Neural cell (in vitro differentiated cells): Measurements from ENCODE around the gene NUDT3. TPM values are rescaled to one million over a fixed set of nuclear protein-coding genes. Genes with fewer than 3 reads are reported as not detected.
A peak's percentile ranks its signal among the peaks of the same experiment; 100 is the strongest.

Experiments used
- H2AFZ ChIP-seq: fragments of 200-600, 300-800 bp; sonication (generic), shearing (Covaris generic); 2 replicates; pipeline ENCODE4 v1.6.0; 2014; ENCODE audit warnings: low read depth, mild to moderate bottlenecking, antibody characterized with exemption, low read length, moderate library complexity
- H3F3A ChIP-seq: fragments of 200-600 bp; shearing (Covaris generic); 2 replicates; pipeline ENCODE4 v1.6.1; 2016; ENCODE audit warnings: mild to moderate bottlenecking, moderate library complexity, mixed read lengths, antibody characterized with exemption, low read length; ENCODE audit not compliant: insufficient read depth, poor library complexity, severe bottlenecking
- H3K27ac ChIP-seq: fragments of 200-600, 300-800 bp; sonication (generic), shearing (Covaris generic); 2 replicates; pipeline ENCODE4 v1.5.1; 2014; ENCODE audit warnings: mild to moderate bottlenecking, low read length, moderate library complexity
- H3K27me3 ChIP-seq: fragments of 300-800, 200-600 bp; sonication (generic), shearing (Covaris generic); 2 replicates; pipeline ENCODE4 v1.6.0; 2014; ENCODE audit warnings: mild to moderate bottlenecking, low read depth, low read length, moderate library complexity; ENCODE audit not compliant: insufficient read depth
- H3K36me3 ChIP-seq: fragments of 300-800, 200-600 bp; sonication (generic), shearing (Covaris generic); 2 replicates; pipeline ENCODE4 v1.5.1; 2014; ENCODE audit warnings: mild to moderate bottlenecking, antibody characterized with exemption, low read length, moderate library complexity; ENCODE audit not compliant: insufficient read depth
- H3K4me2 ChIP-seq: fragments of 300-800, 200-600 bp; sonication (generic), shearing (Covaris generic); 2 replicates; pipeline ENCODE4 v1.6.0; 2014; ENCODE audit warnings: mild to moderate bottlenecking, low read length
- H3K4me3 ChIP-seq: fragments of 300-800, 200-600 bp; sonication (generic), shearing (Covaris generic); 2 replicates; pipeline ENCODE4 v1.5.1; 2014; ENCODE audit warnings: mild to moderate bottlenecking, low read length, moderate library complexity
- H3K79me2 ChIP-seq: fragments of 200-600 bp; shearing (Covaris generic); replicated peaks from 2 replicates; pipeline ENCODE4 v1.6.0; 2014; ENCODE audit warnings: mild to moderate bottlenecking, low read length, moderate library complexity; ENCODE audit not compliant: insufficient read depth
- H3K9ac ChIP-seq: fragments of 300-800, 200-600 bp; sonication (generic), shearing (Covaris generic); 2 replicates; pipeline ENCODE4 v1.6.1; 2016; ENCODE audit warnings: mild to moderate bottlenecking, low read length, mixed read lengths
- H3K9me2 ChIP-seq: fragments of 200-600 bp; shearing (Covaris generic); 2 replicates; pipeline ENCODE4 v1.6.1; 2016; ENCODE audit warnings: mild to moderate bottlenecking, low read length, mixed read lengths; ENCODE audit not compliant: insufficient read depth
- H3K9me3 ChIP-seq: fragments of 200-600, 300-800 bp; sonication (generic), shearing (Covaris generic); 2 replicates; pipeline ENCODE4 v1.6.1; 2016; ENCODE audit warnings: mild to moderate bottlenecking, mixed run types, low read length, moderate library complexity, mixed read lengths
- H4K20me1 ChIP-seq: fragments of 200-600 bp; shearing (Covaris generic); 2 replicates; pipeline ENCODE4 v1.6.1; 2016; ENCODE audit warnings: mild to moderate bottlenecking, mixed run types; ENCODE audit not compliant: insufficient read depth
- CTCF ChIP-seq: fragments of 450-650 bp; IDR thresholded peaks from 2 replicates; pipeline ENCODE4 v1.5.1; 2014; ENCODE audit warnings: antibody characterized with exemption, mild to moderate bottlenecking, moderate library complexity; ENCODE audit not compliant: poor library complexity, severe bottlenecking
- EP300 ChIP-seq: fragments of 450-650 bp; conservative IDR thresholded peaks from 2 replicates; pipeline ENCODE4 v1.6.1; 2014; ENCODE audit warnings: antibody characterized with exemption, mild to moderate bottlenecking, moderate library complexity; ENCODE audit not compliant: poor library complexity, severe bottlenecking
- EZH2 ChIP-seq: fragments of 200-600, 300-800 bp; shearing (Covaris generic), sonication (generic); IDR thresholded peaks from 2 replicates; pipeline ENCODE4 v1.6.1; 2014; ENCODE audit warnings: antibody characterized with exemption, low read length, borderline replicate concordance, mild to moderate bottlenecking; ENCODE audit not compliant: insufficient read depth, poor library complexity, severe bottlenecking
- MXI1 ChIP-seq: fragments of 450-650 bp; conservative IDR thresholded peaks from 2 replicates; pipeline ENCODE4 v1.6.1; 2014; ENCODE audit warnings: antibody characterized with exemption, mild to moderate bottlenecking; ENCODE audit not compliant: poor library complexity, severe bottlenecking
- POLR2AphosphoS5 ChIP-seq: IDR thresholded peaks from 2 replicates; pipeline ENCODE4 v1.6.1; 2012
- RAD21 ChIP-seq: fragments of 450-650 bp; conservative IDR thresholded peaks from 2 replicates; pipeline ENCODE4 v1.6.1; 2014; ENCODE audit warnings: antibody characterized with exemption, mild to moderate bottlenecking, moderate library complexity
- REST ChIP-seq: IDR thresholded peaks from 2 replicates; pipeline ENCODE4 v1.6.1; 2012; ENCODE audit warnings: borderline replicate concordance
- SMC3 ChIP-seq: fragments of 450-650 bp; conservative IDR thresholded peaks from 2 replicates; pipeline ENCODE4 v1.6.1; 2014; ENCODE audit warnings: antibody characterized with exemption, mild to moderate bottlenecking, moderate library complexity; ENCODE audit not compliant: poor library complexity
- TAF1 ChIP-seq: IDR thresholded peaks from 2 replicates; pipeline ENCODE4 v1.6.1; 2012; ENCODE audit warnings: low read depth
- polyA plus RNA-seq: library from polyadenylated mRNA; depleted of rRNA; stranded (reverse); fragments of >200 nt; gene quantifications from 2 replicates; pipeline ENCODE4 v1.2.3, GENCODE V29; 2014

The NUDT3 gene
- polyA plus RNA-seq, 1 donor from 2014 or later: 80.2 TPM

GRCh38 chr6:34393191-34393965 lies 909 bp upstream of the NUDT3 start:
- Histone ChIP-seq H3F3A (no peaks in the 10 kb centered on the region), H3K27ac (peak overlapping the region; percentile 92)

GRCh38 chr6:34391786-34392496 lies 528 bp downstream of the NUDT3 start:
- Histone ChIP-seq H3K79me2 (peaks cover 49% of the 10 kb centered on the region), H3K27me3 (no peaks in the 10 kb centered on the region), H4K20me1 (no peaks in the 10 kb centered on the region)

More at GRCh38 chr6:34393191-34393965, 909 bp upstream of the NUDT3 start:
- Histone ChIP-seq H2AFZ (peak overlapping the region; percentile 23), H3K36me3 (no peaks in the 10 kb centered on the region), H3K27me3 (no peaks in the 10 kb centered on the region), H4K20me1 (no peaks in the 10 kb centered on the region), H3K4me2 (peak overlapping the region; percentile 52), H3K9me3 (no peaks in the 10 kb centered on the region), H3K9me2 (no peaks in the 10 kb centered on the region), H3K4me3 (peak overlapping the region; percentile 97), H3K9ac (peak overlapping the region; percentile 89), H3K79me2 (peaks cover 34% of the 10 kb centered on the region)
- no peak for TF ChIP-seq POLR2AphosphoS5
- no peak for TF ChIP-seq EZH2
- TF ChIP-seq SMC3: no peak
- TF ChIP-seq MXI1: no peak
- no peak for TF ChIP-seq CTCF
- no peak for TF ChIP-seq EP300

More at GRCh38 chr6:34391786-34392496, 528 bp downstream of the NUDT3 start:
- Histone ChIP-seq H3K9me2 (no peaks in the 10 kb centered on the region), H3K9me3 (no peaks in the 10 kb centered on the region), H3K27ac (peak overlapping the region; percentile 92), H2AFZ (peak overlapping the region; percentile 22), H3F3A (no peaks in the 10 kb centered on the region), H3K4me3 (peak overlapping the region; percentile 97), H3K36me3 (no peaks in the 10 kb centered on the region), H3K4me2 (peak overlapping the region; percentile 83), H3K9ac (peak overlapping the region; percentile 89)
- TF ChIP-seq RAD21: no peak
- no peak for TF ChIP-seq EP300
- TF ChIP-seq MXI1: peak; percentile 89
- peak; percentile 70 for TF ChIP-seq TAF1
- TF ChIP-seq EZH2: no peak
- no peak for TF ChIP-seq CTCF
- TF ChIP-seq REST: peak; percentile 81
- no peak for TF ChIP-seq SMC3
- TF ChIP-seq POLR2AphosphoS5: peak; percentile 56
